Renal cortex interstitium (tissue), 15 donors: Measurements from ENCODE around the gene SLC6A16. TPM values are rescaled to one million over a fixed set of nuclear protein-coding genes. Genes with fewer than 3 reads are reported as not detected.
"Not testable (repeated sequence)": the region's sequence is repeated elsewhere in the genome, so short reads cannot be mapped to it uniquely, and the experiment has no call there.

Source experiments
- DNase-seq, 11 donors: peaks; one replicate each; pipeline ENCODE4 v3.0.0-alpha.2; 2013; ENCODE audit warnings: low read depth in 9 of 11, low spot score in 4 of 11; ENCODE audit errors: extremely low read depth in 1 of 11
- long read RNA-seq, 16 experiments: transcript quantifications; one replicate each; lab custom pipeline, GENCODE V29; 2026
- polyA plus RNA-seq, 3 donors: library from polyadenylated mRNA; unstranded; fragments of 120-200 nt; gene quantifications; one replicate each; pipeline ENCODE4 v1.2.1, GENCODE V29; 2013; ENCODE audit not compliant: insufficient read length in 3 of 3

Gene SLC6A16
- polyA plus RNA-seq, result 1 to 10 TPM; 2.5 to 5.3 (median 3.1) TPM
- long read RNA-seq, donor 1, result 0 reads
- long read RNA-seq, donor 2, result 0 reads
- long read RNA-seq, donor 3, result 0 reads
- long read RNA-seq, donor 4, result 0 reads
- long read RNA-seq, donor 5, result 0 reads
- long read RNA-seq, donor 6, result 0 reads
- long read RNA-seq, donor 7, result 0 reads
- long read RNA-seq, donor 8, result 0 reads
- long read RNA-seq, donor 9, result 0 reads
- long read RNA-seq, donor 10, result 0 reads
- long read RNA-seq, donor 11, result 0 reads
- long read RNA-seq, donor 12, result 0 reads
- long read RNA-seq, donor 13, result 0 reads
- long read RNA-seq, donor 14, result 0 reads
- long read RNA-seq, donor 15, result 0 reads
- long read RNA-seq, donor 16, result 0 reads

GRCh38 chr19:49324801-49325576 lies at the start of gene SLC6A16:
SLC6A16 (minus strand) TSS chr19:49325191; CDS start chr19:49311347, 13,844 bp downstream.
- DNase-seq, result no peak

- not testable (repeated sequence) for DNase-seq
These were observed 48.2 kb upstream of the SLC6A16 start for GRCh38 chr19:49373174-49373573.

- no peak for DNase-seq
These were observed 46.2 kb upstream of the SLC6A16 start for GRCh38 chr19:49371184-49371583.

GRCh38 chr19:49368711-49369358 lies 43.8 kb upstream of the SLC6A16 start:
- no peak for DNase-seq

GRCh38 chr19:49366110-49366509 lies 41.1 kb upstream of the SLC6A16 start:
- no peak for DNase-seq

GRCh38 chr19:49364083-49364737 lies 39.2 kb upstream of the SLC6A16 start:
- DNase-seq, result no peak

- peak; percentile 92 to 99 (median 96) for DNase-seq
These were observed 38.5 kb upstream of the SLC6A16 start, which contains the start of gene DKKL1 for GRCh38 chr19:49363268-49364082. DKKL1 (plus strand) TSS chr19:49363877; CDS start chr19:49363999, 122 bp downstream.

- peak in 2 of 11 donors; percentile 30 to 35 for DNase-seq
These were observed 37.9 kb upstream of the SLC6A16 start for GRCh38 chr19:49362929-49363267.

GRCh38 chr19:49362048-49362928 lies 37.3 kb upstream of the SLC6A16 start, which contains the start of gene TEAD2:
TEAD2 (minus strand) TSS chr19:49362416; CDS start chr19:49360075, 2,341 bp downstream.
- peak in 7 of 11 donors; percentile 63 to 77 (median 68) for DNase-seq

GRCh38 chr19:49361438-49362047 lies 36.6 kb upstream of the SLC6A16 start:
- peak in 10 of 11 donors; percentile 85 to 92 (median 89) for DNase-seq

GRCh38 chr19:49359851-49360820 lies 35.1 kb upstream of the SLC6A16 start:
- DNase-seq, result no peak

GRCh38 chr19:49357186-49357585 lies 32.2 kb upstream of the SLC6A16 start:
- DNase-seq, result no peak

- no peak for DNase-seq
These were observed 31.4 kb upstream of the SLC6A16 start for GRCh38 chr19:49356382-49356781.

GRCh38 chr19:49355909-49356353 lies 30.9 kb upstream of the SLC6A16 start:
- DNase-seq, result no peak

- no peak for DNase-seq
These were observed 24.6 kb upstream of the SLC6A16 start for GRCh38 chr19:49349567-49349966.
